ENCODE measurements around the gene OR2T2.
"Not testable (repeated sequence)": the region's sequence is repeated elsewhere in the genome, so short reads cannot be mapped to it uniquely, and the experiment has no call there.

GRCh38 chr1:248496661-248497060 is 51.2 kb downstream of the OR2T2 start:
- TF ChIP-seq POLR2A, CTCF (IDR thresholded peaks at IDR 0.05): not testable (repeated sequence)

Data from uterus (tissue), 2 donors.